HG03520 (cell line): ENCODE results near the gene RNASEL.
"Not testable (repeated sequence)": the region's sequence is repeated elsewhere in the genome, so short reads cannot be mapped to it uniquely, and the experiment has no call there.

Source experiments
- ATAC-seq: cut with Tn5 transposase; IDR thresholded peaks from one replicate; pipeline ENCODE4 v1.9.1; 2021; ENCODE audit warnings: mild to moderate bottlenecking, moderate library complexity; ENCODE audit not compliant: unreplicated experiment

The RNASEL gene, protein sequence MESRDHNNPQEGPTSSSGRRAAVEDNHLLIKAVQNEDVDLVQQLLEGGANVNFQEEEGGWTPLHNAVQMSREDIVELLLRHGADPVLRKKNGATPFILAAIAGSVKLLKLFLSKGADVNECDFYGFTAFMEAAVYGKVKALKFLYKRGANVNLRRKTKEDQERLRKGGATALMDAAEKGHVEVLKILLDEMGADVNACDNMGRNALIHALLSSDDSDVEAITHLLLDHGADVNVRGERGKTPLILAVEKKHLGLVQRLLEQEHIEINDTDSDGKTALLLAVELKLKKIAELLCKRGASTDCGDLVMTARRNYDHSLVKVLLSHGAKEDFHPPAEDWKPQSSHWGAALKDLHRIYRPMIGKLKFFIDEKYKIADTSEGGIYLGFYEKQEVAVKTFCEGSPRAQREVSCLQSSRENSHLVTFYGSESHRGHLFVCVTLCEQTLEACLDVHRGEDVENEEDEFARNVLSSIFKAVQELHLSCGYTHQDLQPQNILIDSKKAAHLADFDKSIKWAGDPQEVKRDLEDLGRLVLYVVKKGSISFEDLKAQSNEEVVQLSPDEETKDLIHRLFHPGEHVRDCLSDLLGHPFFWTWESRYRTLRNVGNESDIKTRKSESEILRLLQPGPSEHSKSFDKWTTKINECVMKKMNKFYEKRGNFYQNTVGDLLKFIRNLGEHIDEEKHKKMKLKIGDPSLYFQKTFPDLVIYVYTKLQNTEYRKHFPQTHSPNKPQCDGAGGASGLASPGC

DNA sequence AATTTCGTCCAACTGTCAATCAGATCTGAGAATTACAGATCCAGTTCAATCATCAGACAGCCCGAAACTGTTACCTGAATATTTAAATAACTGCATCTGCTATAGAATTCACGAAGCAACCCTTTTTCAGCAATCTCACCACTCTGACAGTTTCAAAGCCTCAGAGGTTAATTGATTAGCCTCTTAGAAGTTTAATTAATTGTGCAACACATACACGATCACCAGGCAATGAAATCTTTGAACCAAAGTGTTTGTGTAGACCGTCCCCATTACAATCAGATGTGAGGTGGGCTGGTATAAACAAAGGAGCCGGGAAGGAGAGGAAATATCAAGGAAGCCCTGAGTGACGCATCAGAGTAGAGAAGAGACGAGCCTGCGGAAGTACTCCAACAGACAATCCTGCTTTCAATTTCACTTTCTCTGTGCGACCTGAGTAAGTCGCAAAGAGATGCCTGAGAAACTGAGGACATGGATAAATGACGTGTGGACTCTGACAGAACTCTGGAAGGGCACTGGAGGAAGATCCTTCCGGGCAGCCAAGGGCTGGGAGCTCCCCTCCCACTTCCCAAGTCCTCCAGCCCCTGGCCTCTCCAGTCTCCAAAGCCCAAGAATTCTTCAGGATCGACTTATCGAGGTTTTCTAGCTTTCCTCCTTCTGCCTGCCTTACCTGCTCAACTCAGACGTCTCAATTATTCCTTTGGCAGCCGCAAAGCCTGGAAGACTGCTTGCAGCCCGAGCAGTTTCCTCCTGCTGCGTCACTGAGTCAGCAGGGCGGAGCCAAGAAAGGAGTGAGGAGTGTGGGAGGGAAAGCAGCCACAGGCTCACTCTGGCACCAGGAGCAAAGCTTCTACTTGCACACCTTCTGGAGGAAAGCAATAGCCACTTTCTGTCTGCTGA is at the start of gene RNASEL:
RNASEL (minus strand) TSS at position 757 of the 897 bp plus-strand sequence. CDS start 2,450 bp downstream, outside the sequence.
- peak; percentile 73 for ATAC-seq

DNA sequence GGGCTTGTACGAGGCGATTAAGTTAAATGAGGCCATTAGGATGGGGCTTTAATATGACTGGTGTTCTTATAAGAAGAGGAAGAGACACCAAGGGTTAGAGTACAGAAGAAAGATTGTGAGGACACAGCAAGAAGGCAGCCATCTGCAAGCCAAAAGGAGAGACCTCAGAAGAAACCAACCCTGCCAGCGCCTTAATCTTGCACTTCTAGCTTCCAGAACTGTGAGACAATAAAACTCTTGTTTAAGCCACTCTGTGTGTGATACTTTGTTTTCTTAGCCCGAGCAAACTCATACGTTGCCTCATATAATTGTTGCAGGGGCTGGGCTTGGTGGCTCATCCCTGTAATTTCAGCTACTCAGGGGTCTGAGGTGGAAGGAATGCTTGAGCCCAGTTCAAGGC is 48.7 kb upstream of the RNASEL start:
- ATAC-seq: no peak

DNA sequence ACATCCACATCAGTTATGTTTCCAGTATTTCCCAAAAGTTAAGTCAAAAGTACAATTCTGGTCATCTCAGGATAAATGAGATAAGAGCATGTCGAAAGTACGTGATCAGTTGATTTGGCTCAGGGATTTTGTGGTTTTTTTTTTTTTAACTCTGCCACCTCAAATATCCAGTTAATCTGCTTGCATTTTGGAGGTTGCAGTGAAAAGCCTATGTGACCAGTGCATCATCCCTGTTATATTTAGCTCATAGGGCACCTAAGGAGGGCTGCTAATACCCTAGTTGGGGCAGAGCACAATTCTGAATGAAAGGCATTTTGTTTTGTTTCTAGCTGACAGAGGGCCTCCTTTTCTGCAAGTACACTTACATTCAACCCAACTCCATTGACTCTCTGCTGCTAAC is 46.8 kb upstream of the RNASEL start:
- ATAC-seq: no peak

DNA sequence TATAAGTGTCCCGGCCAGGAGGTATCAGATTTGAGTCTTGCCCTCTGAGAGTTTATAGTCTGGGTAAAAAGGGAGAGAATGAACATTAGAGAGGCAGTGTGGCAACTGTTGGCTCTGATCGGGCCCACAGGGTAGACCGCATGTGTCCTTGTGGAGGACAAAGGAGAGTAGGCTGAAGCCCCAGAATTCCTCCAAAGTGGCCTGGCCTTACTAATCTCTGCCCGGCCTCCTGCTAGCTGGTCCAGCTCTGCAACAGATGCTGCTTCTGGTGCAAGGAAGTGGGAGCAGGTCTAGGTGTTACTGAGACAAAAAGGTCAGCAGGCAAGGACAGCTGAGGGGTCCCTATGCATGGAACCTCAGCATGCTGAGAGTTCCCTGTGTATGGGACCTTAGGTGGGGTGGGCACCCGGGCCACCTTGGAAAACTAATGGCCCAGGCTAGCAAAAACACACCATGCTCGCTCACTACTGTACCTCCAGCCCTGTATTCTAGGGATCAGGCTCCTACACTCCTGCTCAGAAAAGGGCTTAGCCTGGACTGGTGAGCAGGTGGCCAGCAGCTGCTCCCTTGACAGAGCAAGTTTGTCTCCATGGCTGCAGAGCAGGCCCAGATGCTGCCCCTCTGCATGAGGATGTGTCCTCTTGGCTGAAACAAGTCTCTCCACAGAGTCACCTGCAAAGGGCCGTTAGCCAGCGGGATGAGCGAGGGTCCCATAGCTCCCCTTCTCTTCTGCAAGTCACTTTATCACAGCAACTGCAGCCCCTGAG is 45.4 kb upstream of the RNASEL start:
- no peak for ATAC-seq

DNA sequence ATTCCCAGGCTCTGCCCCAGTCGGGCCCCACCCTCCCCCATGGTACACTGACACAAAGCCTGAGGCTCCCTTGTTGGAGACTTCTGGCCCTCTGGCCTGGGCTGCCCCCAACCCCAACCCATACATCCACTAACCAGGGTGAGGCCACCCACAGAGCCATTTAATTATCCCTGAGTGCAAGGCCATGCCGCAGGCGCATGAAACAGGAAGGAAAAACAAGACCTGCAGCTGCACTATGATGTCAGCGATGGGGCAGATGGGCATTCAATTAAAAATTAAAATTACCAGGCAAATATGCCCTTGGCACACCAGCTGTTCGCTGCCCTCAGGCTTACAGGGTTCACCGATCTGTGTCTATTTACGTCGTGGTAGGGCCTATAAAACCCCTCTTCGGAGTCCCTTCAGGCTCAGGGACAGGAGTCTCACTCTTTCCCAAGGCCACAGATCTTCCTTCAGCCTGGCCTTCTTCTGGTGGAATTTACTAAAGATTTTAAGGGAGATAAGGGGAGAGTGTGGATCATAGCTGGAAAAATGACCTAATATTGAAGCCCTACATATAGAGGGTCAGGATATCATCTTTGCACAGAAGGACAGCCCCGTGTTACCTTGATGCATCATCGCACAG is 44.7 kb upstream of the RNASEL start:
- no peak for ATAC-seq

DNA sequence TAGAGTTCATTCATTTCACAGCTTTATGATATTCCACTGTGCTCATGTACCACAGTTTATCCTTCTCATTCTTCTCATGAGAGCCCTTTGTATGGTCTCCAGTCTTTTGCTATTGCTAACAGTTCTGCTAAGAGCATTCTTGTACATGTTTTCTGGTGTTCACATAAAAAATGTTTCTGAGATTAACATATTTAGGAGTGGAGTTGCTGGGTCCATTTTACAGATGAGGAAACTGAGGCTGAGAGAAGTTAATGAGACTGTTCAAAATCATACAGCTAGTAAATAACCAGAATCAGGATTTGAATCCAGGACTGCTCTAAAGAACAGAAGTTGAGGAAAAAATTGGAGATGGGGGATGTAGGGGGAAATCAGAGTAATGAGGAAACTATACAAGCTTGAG is 44.0 kb upstream of the RNASEL start:
- no peak for ATAC-seq

DNA sequence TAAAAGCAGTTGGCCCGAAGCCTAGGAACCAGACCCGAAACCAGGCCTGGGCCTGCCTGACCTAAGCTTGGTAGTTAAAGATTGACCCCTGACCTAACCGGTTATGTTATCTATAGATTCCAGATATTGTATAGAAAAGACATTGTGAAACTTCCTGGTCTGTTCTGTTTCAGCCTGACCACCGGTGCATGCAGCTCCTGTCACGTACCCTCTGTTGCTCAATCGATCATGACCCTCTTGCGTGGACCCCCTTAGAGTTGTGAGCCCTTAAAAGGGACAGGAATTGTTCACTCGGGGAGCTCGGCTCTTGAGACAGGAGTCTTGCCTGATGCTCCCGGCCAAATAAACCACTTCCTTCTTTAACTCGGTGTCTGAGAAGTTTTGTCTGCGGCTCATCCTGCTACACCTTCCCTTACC is 43.4 kb upstream of the RNASEL start:
- not testable (repeated sequence) for ATAC-seq

DNA sequence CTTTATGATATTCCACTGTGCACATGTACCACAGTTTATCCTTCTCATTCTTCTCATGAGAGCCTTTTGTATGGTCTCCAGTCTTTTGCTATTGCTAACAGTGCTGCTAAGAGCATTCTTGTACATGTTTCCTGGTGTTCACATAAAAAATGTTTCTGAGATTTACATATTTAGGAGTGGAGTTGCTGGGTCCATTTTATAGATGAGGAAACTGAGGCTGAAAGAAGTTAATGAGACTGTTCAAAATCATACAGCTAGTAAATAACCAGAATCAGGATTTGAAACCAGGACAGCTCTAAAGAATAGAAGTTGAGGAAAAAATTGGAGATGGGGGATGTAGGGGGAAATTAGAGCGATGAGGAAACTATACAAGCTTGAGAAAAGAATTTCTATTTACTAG is 42.9 kb upstream of the RNASEL start:
- ATAC-seq: no peak

DNA sequence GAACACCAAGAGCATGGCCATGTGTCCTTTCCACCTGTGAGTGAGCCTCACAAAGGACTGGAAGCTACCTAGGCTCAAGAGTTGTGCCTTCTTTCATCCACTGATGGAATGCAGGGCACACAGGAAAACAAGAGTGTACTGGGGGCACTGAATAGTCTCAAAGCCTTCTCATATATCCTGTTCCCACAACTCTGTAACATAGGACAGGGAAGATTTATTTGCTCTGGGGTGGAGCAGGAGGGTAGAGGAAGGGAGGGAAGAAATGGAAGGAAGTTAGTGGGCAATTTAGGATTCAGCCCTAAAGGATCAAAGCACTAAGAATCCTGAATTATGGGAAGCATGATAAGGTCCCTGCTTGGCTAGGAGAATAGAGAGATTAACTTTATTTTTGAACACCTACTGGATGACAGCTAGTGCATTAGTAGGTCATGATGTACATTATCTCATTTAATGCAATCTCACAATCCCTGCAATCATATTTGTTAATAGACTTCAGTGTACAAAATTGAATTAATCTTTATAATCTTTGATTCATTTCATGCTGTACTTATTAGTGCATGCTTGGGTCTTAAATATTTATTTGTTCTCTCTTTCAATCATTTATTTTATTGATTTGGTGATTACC is 42.1 kb upstream of the RNASEL start:
- no peak for ATAC-seq

DNA sequence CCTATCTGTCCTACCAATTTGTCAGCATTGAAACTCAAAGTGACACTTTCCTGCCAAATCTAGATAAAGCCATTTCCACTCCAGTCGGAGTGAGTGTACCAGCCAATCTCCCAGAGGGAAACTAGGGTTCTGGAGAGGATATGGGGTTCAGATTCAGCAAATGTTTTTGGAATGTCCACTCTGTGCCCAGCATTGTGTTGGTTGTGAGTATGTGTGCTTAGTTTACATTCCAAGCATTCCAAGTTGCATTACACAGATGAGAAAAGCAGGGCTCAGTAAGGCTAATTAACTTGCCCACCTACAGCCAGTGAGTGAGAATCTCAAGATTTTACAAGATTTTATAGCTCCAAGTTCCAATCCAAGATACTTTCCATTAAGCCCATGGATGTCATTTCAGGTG is 41.5 kb upstream of the RNASEL start:
- ATAC-seq: no peak

DNA sequence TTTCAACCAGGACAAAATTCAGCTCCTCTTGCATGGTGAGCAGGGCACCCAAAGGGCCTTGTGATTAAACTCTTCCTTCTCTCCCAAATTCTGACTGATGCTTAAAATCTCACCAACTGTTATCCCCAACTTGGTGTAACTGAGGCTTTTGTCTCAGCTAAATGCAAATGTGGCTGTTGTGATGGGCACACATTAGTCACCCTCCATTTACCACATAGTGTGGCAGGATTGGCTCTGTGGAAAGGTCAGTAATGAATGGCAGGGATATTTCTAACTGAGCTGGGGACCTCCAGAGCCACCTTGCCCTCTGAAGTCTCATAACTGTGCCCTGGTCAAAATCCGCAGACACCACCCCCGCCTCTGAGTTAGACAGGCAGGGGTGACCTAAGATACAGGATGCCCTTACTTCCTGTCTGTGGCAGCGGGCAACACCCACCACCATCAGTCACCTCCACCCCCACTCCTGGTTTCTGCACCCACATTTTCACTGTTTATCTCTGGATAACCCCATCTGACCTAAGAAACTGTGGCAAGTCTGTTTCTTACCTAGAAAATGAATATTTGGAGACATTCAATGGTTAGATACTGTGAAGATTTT is 40.5 kb upstream of the RNASEL start:
- ATAC-seq: peak; percentile 49

DNA sequence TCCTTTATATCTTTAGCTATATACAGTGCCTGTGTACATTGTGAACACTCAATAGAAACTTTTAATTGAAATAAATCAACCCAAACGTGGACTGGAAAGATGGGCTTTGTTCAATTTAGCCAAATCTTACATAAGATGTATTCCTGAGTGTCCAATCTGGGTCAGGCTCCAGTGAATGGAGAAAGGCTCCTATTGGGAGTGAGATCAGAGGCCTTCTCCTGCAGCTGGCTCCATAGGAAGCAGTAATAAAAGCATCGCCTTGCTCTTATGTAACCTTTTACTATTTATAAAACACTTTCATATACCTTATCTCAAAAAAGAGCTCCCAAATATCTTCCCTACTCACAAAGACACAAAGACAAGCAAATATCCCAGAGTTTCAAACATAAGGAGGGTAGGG is 40.0 kb upstream of the RNASEL start:
- ATAC-seq: no peak

DNA sequence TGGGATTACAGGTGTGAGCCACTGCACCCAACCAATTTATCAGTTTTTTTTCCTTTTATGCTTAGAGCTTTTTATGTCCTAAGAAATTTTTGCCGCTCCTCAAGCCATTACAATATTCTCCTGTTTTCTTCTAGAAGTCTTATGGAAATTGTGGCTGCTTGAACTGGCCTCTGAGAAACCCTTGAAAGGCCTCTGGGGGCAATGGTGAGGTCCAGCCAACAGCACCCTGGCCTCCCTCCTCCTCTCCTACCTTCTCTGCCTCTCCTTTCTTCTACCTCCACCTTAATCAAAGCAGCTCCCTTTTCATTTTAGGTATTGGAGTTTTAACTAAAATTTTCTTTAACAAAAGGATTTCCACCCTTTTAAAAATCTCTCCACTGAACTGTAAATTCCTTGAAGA is 39.6 kb upstream of the RNASEL start:
- ATAC-seq: no peak

DNA sequence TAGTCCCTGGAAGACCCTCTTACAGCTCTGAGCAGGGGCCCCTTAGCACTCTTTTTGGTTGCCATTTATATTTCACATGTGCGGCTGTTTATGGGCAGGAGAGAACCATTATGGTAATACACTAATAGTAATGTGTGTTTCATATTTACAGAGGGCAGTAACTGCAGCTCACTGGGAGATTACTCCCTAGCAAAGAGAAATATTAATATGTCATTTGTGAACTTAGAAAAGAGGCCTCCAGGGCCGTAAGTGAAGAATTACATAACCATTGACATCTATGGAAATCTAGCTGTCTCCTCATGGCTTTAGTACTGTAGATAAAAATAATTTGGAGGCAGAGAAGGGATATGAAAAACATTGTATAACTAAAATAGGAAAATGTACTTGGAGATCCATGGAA is 38.6 kb upstream of the RNASEL start:
- no peak for ATAC-seq

DNA sequence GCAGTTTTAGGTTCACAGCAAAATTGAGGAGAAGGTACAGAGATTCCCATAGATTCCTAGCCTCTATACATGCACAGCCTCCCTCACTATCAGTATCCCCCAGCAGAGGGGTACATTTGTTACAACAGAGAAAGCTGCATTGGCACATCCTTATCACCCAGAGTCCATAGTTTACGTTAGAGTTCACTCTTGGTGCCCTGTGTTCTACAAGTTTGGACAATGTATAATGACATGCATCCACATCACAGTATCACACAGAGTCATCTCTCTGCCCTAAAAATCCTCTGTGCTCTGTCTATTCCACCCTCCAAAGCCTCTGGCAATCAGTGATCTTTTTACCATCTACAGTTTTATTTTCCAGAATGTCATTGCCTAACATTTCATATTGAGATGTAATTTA is 37.5 kb upstream of the RNASEL start:
- ATAC-seq: no peak

DNA sequence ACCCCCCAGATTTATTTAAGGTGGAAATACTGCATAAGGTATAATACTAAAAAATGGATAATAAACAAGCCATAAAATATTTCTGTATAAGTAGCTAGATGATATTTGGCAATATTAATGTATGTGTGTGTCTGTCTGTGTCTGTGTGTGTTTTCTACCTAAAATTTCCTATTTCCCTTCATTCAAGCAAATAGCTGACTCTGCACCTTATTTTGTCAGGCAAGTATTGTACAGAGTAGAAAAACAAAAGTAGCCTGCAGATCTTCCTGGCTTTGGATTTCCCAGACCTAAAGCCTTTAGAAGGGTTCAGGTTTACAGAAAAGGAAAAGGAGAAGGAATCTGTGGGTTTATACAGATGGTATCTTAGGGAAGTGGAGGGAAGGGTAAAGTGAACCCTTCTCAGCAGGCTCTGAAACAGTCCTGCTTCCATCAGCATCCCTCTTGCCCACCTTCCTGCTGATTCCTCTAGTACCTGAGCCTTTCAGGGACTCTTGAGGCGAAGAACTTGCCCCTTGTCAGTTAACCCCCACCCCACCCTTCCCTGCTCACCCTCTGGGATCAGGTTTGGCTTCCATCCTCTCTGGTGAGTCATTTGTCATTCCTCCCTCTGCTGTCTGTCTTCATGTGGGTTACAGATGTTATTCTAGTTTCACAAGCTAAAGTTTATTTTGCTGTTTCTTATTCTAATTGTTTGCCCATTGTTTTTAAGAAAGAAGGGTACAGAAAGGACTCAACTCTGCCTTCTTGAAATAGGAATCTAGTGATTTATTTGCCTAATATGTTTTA is 36.9 kb upstream of the RNASEL start:
- no peak for ATAC-seq

DNA sequence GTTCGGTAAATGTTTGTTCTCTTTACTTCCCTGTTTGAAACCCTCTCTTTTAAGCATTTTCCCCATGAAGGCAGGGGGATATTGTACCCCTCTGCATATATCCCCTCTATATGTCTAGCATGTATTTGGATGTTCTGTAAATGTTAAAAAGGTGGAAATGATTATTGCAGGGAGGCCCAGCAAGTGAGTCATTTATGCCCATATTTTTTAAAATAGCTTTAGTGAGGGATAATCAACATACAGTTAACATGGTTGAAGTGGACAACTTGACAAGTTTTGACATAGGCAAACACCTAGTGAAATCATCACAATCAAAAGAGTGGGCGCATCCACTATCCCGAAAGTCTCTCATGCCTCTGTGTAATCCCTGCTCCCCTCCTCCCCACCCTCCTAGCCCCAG is 36.0 kb upstream of the RNASEL start:
- ATAC-seq: no peak

DNA sequence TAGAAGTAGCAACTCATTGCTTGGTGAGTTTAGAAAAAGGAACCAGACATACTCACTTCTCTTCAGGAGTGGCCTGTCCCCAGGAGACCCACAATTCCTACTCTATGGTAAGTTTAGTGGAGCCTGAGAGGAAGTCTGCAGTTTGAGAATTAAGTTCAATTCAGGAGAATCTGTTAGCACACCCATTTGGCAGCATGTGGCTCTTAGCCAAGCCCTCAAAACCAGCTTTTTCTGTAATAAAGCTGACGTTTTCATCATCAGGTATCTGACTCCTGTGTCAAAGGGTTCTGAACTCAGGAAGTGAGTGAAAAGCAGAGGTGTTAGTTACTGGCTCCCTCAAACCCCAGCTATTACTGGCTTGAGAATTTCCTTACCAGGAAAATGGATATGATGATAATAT is 35.5 kb upstream of the RNASEL start:
- no peak for ATAC-seq
